Panc1 (cell line): ENCODE results near the gene LRRC49.

Experiments
- POLR2AphosphoS5 ChIP-seq: IDR thresholded peaks from 2 replicates; pipeline ENCODE4 v1.6.1; 2012; ENCODE audit warnings: mild to moderate bottlenecking, low read depth, low read length, moderate library complexity
- TF ChIP-seq, protein P1 (sequence below): fragments of 450-650 bp; IDR thresholded peaks from 2 replicates; pipeline ENCODE4 v1.5.1; 2017; ENCODE audit warnings: mild to moderate bottlenecking

GRCh38 chr15:70962084-70962483 lies 69.5 kb downstream of the LRRC49 start:
- TF ChIP-seq, protein P1, sequence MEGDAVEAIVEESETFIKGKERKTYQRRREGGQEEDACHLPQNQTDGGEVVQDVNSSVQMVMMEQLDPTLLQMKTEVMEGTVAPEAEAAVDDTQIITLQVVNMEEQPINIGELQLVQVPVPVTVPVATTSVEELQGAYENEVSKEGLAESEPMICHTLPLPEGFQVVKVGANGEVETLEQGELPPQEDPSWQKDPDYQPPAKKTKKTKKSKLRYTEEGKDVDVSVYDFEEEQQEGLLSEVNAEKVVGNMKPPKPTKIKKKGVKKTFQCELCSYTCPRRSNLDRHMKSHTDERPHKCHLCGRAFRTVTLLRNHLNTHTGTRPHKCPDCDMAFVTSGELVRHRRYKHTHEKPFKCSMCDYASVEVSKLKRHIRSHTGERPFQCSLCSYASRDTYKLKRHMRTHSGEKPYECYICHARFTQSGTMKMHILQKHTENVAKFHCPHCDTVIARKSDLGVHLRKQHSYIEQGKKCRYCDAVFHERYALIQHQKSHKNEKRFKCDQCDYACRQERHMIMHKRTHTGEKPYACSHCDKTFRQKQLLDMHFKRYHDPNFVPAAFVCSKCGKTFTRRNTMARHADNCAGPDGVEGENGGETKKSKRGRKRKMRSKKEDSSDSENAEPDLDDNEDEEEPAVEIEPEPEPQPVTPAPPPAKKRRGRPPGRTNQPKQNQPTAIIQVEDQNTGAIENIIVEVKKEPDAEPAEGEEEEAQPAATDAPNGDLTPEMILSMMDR: no peak
- no peak for TF ChIP-seq POLR2AphosphoS5
